AG08396 (cell line): ENCODE data around the gene HPCAL1.

Experiments
- DNase-seq: peaks from one replicate; pipeline ENCODE4 v3.0.0; 2012; ENCODE audit warnings: low spot score, mixed read lengths

The HPCAL1 gene

GRCh38 chr2:10370895-10371294, 68.2 kb downstream of the HPCAL1 start:
- DNase-seq = no peak

- DNase-seq = no peak
Observed at GRCh38 chr2:10371441-10372196, 68.9 kb downstream of the HPCAL1 start.

- no peak for DNase-seq
Observed at GRCh38 chr2:10372203-10372861, 69.6 kb downstream of the HPCAL1 start.

- DNase-seq = no peak
Observed at GRCh38 chr2:10372862-10373240, 70.1 kb downstream of the HPCAL1 start.

- no peak for DNase-seq
Observed at GRCh38 chr2:10373931-10374330, 71.2 kb downstream of the HPCAL1 start.

- DNase-seq = no peak
Observed at GRCh38 chr2:10374362-10374943, 71.7 kb downstream of the HPCAL1 start.

GRCh38 chr2:10375570-10376281, 73.0 kb downstream of the HPCAL1 start:
- DNase-seq = no peak

- no peak for DNase-seq
Observed at GRCh38 chr2:10377052-10377746, 74.5 kb downstream of the HPCAL1 start.

GRCh38 chr2:10377747-10378085, 75.0 kb downstream of the HPCAL1 start:
- no peak for DNase-seq

GRCh38 chr2:10378189-10378588, 75.5 kb downstream of the HPCAL1 start:
- DNase-seq = no peak

GRCh38 chr2:10380048-10380926, 77.6 kb downstream of the HPCAL1 start:
- DNase-seq = no peak

GRCh38 chr2:10381997-10382353, 79.3 kb downstream of the HPCAL1 start:
- no peak for DNase-seq

GRCh38 chr2:10382354-10383061, 79.8 kb downstream of the HPCAL1 start:
- no peak for DNase-seq

GRCh38 chr2:10383960-10384734, 81.4 kb downstream of the HPCAL1 start:
- DNase-seq = no peak

GRCh38 chr2:10385501-10385900, 82.8 kb downstream of the HPCAL1 start:
- no peak for DNase-seq

- DNase-seq = peak; percentile 73
Observed at GRCh38 chr2:10385933-10386773, 83.4 kb downstream of the HPCAL1 start.

- DNase-seq = no peak
Observed at GRCh38 chr2:10387033-10387432, 84.3 kb downstream of the HPCAL1 start.

- DNase-seq = no peak
Observed at GRCh38 chr2:10388954-10389560, 86.4 kb downstream of the HPCAL1 start.
